ENCODE measurements around the gene PPP1R27.

The PPP1R27 gene

GRCh38 chr17:81844887-81845286 is 10.0 kb upstream of the PPP1R27 start:
- Histone ChIP-seq H3K79me2 (ENCODE audit: low read length) (no peaks in the 10 kb centered on the region), H4K20me1 (ENCODE audit: insufficient read depth, low read length) (0 out of 2 replicates have a peak, but pooled peaks cover 14% of the 10 kb centered on the region), H3K4me3 (ENCODE audit: low read length) (no peak overlapping the region), H3K36me3 (replicated peaks; ENCODE audit: low read depth, low read length) (peaks cover 48% of the 10 kb centered on the region), H3K4me2 (ENCODE audit: low read length) (no peak overlapping the region), H3K9ac (ENCODE audit: low read length) (no peak overlapping the region), H3K4me1 (ENCODE audit: low read length) (no peaks in the 10 kb centered on the region), H3K27ac (ENCODE audit: low read length) (no peak overlapping the region), H3K9me3 (ENCODE audit: insufficient read depth, low read length) (no peaks in the 10 kb centered on the region), H3K27me3 (ENCODE audit: low read depth, low read length) (no peaks in the 10 kb centered on the region), H2AFZ (ENCODE audit: low read depth, low read length) (no peak overlapping the region)
- no peak for TF ChIP-seq CTCF (IDR thresholded peaks at IDR 0.05; ENCODE audit: low read depth, low read length)
- no peak for TF ChIP-seq EZH2phosphoT487 (IDR thresholded peaks at IDR 0.05; ENCODE audit: low read depth)

DNA sequence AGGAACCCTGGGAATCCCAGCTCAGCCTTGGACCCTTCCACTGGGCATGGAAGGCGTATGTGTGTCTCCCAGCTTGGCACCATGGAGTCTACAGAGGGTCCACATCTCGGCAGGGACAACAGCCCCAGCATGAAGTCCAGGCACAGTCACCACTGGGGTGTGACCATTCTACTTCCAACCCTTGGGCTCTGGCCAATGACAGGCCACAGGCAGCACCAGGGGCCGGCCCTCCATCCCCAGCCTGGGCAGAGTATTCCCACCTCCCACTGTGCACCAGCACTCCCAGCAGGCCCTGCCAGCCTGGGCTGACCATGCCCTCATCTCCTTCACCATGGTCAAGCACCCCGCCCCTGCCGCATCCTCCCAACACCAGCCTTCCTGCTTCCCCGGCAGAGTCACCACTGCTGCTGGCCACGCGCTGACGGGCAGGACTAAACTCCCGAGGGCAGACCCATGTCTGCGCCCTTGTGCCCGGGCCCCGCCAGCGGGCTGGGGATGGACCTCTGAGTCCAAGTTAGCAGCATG is 9.5 kb upstream of the PPP1R27 start:
- no peak overlapping the region for H3K27ac ChIP-seq (ENCODE audit: low read length)
- H3K4me3 ChIP-seq (ENCODE audit: low read length), result no peak overlapping the region
- no peaks in the 10 kb centered on the region for H3K9me3 ChIP-seq (ENCODE audit: insufficient read depth, low read length)
- TF ChIP-seq EZH2phosphoT487 (IDR thresholded peaks at IDR 0.05; ENCODE audit: low read depth) (no peak), CTCF (IDR thresholded peaks at IDR 0.05; ENCODE audit: low read depth, low read length) (no peak)
- no peaks in the 10 kb centered on the region for H3K27me3 ChIP-seq (ENCODE audit: low read depth, low read length)
- H3K4me1 ChIP-seq (ENCODE audit: low read length), result no peaks in the 10 kb centered on the region
- H3K79me2 ChIP-seq (ENCODE audit: low read length), result no peaks in the 10 kb centered on the region
- H3K4me2 ChIP-seq (ENCODE audit: low read length), result no peak overlapping the region
- H3K9ac ChIP-seq (ENCODE audit: low read length), result no peak overlapping the region
- no peak overlapping the region for H2AFZ ChIP-seq (ENCODE audit: low read depth, low read length)
- H4K20me1 ChIP-seq (ENCODE audit: insufficient read depth, low read length), result 0 out of 2 replicates have a peak, but pooled peaks cover 14% of the 10 kb centered on the region
- peaks cover 48% of the 10 kb centered on the region for H3K36me3 ChIP-seq (replicated peaks; ENCODE audit: low read depth, low read length)

DNA sequence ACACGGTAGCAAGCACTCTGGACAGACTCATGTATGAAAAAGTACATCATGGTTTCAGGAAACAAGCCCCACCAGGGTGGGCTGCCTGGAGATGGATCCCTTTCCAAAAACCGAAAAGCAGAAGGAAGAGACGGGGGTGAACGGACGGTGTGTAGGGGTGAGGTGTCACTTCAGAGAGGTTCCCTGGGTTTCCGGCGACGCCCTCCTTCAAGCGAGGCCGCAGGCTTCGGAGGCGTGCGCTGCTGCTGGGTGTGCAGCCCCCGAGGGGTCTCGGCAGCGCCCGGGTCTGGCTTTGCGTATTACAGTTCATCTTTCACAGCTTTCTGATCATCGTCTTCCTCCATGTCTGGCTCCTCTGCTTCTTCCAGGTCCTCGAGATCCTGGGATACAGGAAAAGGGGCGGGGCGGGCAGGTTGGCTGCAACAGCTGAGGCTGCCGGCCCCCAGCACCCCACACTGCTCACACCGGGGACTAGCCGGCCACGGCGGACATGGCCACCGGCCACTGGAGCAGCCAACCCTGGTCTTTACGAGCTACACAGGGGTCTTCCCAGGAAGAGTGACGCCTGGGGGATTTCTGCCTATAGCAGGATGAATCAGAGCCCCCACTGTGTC is 9.0 kb upstream of the PPP1R27 start:
- no peaks in the 10 kb centered on the region for H3K4me1 ChIP-seq (ENCODE audit: low read length)
- no peak overlapping the region for H3K27ac ChIP-seq (ENCODE audit: low read length)
- H3K36me3 ChIP-seq (replicated peaks; ENCODE audit: low read depth, low read length), result peaks cover 48% of the 10 kb centered on the region
- no peak overlapping the region for H3K9ac ChIP-seq (ENCODE audit: low read length)
- H3K9me3 ChIP-seq (ENCODE audit: insufficient read depth, low read length), result no peaks in the 10 kb centered on the region
- no peak overlapping the region for H2AFZ ChIP-seq (ENCODE audit: low read depth, low read length)
- H4K20me1 ChIP-seq (ENCODE audit: insufficient read depth, low read length), result 0 out of 2 replicates have a peak, but pooled peaks cover 14% of the 10 kb centered on the region
- H3K4me3 ChIP-seq (ENCODE audit: low read length), result no peak overlapping the region
- no peak overlapping the region for H3K4me2 ChIP-seq (ENCODE audit: low read length)
- H3K27me3 ChIP-seq (ENCODE audit: low read depth, low read length), result no peaks in the 10 kb centered on the region
- no peaks in the 10 kb centered on the region for H3K79me2 ChIP-seq (ENCODE audit: low read length)
- no peak for TF ChIP-seq EZH2phosphoT487 (IDR thresholded peaks at IDR 0.05; ENCODE audit: low read depth)
- no peak for TF ChIP-seq CTCF (IDR thresholded peaks at IDR 0.05; ENCODE audit: low read depth, low read length)

DNA sequence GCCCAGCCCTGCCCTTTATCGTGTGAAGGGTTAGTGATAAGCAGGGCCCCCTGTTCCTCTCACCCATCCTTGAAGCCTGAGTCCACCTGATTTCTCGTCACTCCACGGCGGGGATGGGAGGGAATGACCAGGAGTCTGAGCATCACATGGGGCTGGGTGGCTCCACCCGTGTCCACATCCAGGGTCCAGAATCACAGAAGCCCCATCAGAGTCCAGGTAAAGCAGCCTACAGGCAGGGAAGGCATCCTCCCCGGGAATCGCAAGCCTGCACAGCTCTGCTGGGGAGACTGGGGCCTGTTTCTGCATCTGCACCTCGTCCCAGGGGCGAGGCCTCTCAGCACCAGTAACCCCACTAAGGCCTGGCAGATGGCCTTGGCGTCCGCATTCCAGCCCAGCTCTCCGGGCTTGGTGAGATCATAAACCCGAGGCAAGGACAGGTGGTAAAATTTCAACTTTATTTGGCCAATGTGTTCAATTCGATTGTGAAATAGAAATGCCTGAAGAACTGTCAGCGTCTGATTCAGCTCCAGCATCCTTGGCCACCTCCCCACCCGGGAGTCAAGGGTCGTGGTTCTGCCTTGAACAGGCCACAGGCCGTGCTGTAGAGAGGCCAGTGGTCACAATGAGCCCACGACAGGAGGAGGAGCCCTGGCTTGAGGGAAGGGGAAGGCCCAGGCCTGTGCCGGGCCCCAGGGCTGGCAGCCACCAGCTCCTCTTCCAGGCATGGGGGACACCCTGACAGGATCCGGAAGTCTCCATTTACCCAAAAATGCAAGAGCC is 8.1 kb upstream of the PPP1R27 start:
- no peak for TF ChIP-seq EZH2phosphoT487 (IDR thresholded peaks at IDR 0.05; ENCODE audit: low read depth)
- Histone ChIP-seq H2AFZ (ENCODE audit: low read depth, low read length) (no peak overlapping the region), H3K36me3 (replicated peaks; ENCODE audit: low read depth, low read length) (peaks cover 45% of the 10 kb centered on the region), H4K20me1 (ENCODE audit: insufficient read depth, low read length) (0 out of 2 replicates have a peak, but pooled peaks cover 14% of the 10 kb centered on the region), H3K27me3 (ENCODE audit: low read depth, low read length) (no peaks in the 10 kb centered on the region), H3K27ac (ENCODE audit: low read length) (no peak overlapping the region), H3K4me3 (ENCODE audit: low read length) (no peak overlapping the region), H3K4me1 (ENCODE audit: low read length) (no peaks in the 10 kb centered on the region), H3K9ac (ENCODE audit: low read length) (no peak overlapping the region), H3K9me3 (ENCODE audit: insufficient read depth, low read length) (no peaks in the 10 kb centered on the region), H3K4me2 (ENCODE audit: low read length) (no peak overlapping the region), H3K79me2 (ENCODE audit: low read length) (no peaks in the 10 kb centered on the region)
